Left ventricle myocardium inferior (tissue), 1 donor: ENCODE results near the gene POFUT2. TPM values are rescaled to one million over a fixed set of nuclear protein-coding genes. Genes with fewer than 3 reads are reported as not detected.
A peak's percentile ranks its signal among the peaks of the same experiment; 100 is the strongest.

ENCODE experiments used
- DNase-seq: peaks from one replicate; pipeline ENCODE4 v3.0.0-alpha.2; 2020
- H3K27ac ChIP-seq: fragments of 200-600 bp; replicated peaks from 2 replicates; pipeline ENCODE4 v1.8.0; 2021
- H3K27me3 ChIP-seq: fragments of 200-600 bp; 2 replicates; pipeline ENCODE4 v1.8.0; 2021; ENCODE audit warnings: low read depth
- H3K36me3 ChIP-seq: fragments of 200-600 bp; 2 replicates; pipeline ENCODE4 v1.8.0; 2021
- H3K4me1 ChIP-seq: fragments of 200-600 bp; 2 replicates; pipeline ENCODE4 v1.8.0; 2021
- H3K4me3 ChIP-seq: fragments of 200-600 bp; 2 replicates; pipeline ENCODE4 v1.8.0; 2021; ENCODE audit warnings: mild to moderate bottlenecking, moderate library complexity
- H3K9me3 ChIP-seq: fragments of 200-600 bp; replicated peaks from 2 replicates; pipeline ENCODE4 v1.8.0; 2021
- intact Hi-C: fragments of 100-400 bp; cut with micrococcal nuclease; formaldehyde crosslinking; loops from one replicate; pipeline ENCODE4 v1.11.0; 2022
- total RNA-seq: library from RNA; stranded (reverse); fragmentation: NEBNext Ultra II Directional; extraction: Animal tissue kit (Norgen Biotek cat#: 25700); gene quantifications from one replicate; pipeline ENCODE4 v1.2.1, GENCODE V29; 2021
- TF ChIP-seq, protein P1 (sequence below): fragments of 200-600 bp; IDR thresholded peaks from 2 replicates; pipeline ENCODE4 v1.8.0; 2021; ENCODE audit warnings: antibody characterized with exemption, mild to moderate bottlenecking, borderline replicate concordance
- donor health status: DM: no; HTN: yes; CAD: no; lungs with severe emphysema.

The POFUT2 gene
- total RNA-seq, 1 donor from 2014 or later: 20.9 TPM

DNA sequence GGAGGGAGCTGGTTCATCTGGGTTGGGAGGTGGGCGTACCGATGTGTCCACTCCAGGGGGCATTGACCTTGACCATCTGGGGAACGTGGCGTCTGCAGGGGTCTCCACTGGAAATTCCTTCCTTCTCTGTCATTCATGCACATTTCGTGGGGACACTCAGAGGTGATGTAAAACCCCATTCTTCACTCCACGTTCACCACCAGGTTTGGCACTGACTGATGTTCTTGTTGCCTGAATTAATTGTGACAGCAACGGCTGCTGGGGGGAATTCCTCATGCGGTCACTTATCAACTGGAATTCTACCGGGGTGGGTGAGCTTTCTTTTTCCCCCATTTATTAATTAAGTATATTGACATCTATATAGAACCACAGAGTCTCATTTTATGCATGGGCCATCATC is 18.1 kb upstream of the POFUT2 start:
- no peaks in the 10 kb centered on the region for H3K36me3 ChIP-seq
- no peak overlapping the region for H3K4me3 ChIP-seq
- intact Hi-C loops: no loop called here
- no peaks in the 10 kb centered on the region for H3K9me3 ChIP-seq
- TF ChIP-seq, protein P1, sequence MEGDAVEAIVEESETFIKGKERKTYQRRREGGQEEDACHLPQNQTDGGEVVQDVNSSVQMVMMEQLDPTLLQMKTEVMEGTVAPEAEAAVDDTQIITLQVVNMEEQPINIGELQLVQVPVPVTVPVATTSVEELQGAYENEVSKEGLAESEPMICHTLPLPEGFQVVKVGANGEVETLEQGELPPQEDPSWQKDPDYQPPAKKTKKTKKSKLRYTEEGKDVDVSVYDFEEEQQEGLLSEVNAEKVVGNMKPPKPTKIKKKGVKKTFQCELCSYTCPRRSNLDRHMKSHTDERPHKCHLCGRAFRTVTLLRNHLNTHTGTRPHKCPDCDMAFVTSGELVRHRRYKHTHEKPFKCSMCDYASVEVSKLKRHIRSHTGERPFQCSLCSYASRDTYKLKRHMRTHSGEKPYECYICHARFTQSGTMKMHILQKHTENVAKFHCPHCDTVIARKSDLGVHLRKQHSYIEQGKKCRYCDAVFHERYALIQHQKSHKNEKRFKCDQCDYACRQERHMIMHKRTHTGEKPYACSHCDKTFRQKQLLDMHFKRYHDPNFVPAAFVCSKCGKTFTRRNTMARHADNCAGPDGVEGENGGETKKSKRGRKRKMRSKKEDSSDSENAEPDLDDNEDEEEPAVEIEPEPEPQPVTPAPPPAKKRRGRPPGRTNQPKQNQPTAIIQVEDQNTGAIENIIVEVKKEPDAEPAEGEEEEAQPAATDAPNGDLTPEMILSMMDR: no peak
- peak; percentile 7 for DNase-seq
- peaks cover 71% of the 10 kb centered on the region for H3K4me1 ChIP-seq
- H3K27me3 ChIP-seq: no peaks in the 10 kb centered on the region
- H3K27ac ChIP-seq: peak overlapping the region; percentile 84

DNA sequence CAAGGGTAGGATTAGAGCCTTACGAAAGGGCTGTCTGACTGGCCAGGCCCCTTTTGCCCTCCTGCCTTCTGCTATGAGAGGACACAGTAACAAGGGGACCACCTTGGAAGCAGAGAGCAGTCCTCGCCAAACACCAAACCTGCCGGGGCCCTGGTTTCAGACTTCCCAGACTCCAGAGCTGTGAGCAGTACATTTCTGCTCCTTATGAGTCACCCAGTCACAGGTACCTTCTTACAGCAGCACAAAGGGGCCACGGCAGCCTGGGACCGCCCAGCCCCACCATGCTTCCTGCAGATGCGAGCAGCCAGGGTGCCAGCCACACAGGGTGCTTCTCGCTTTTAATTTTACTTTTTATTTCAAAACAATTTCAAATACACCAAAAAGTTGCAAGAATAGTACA is 17.2 kb upstream of the POFUT2 start:
- peak; percentile 16 for DNase-seq
- H3K27me3 ChIP-seq: no peaks in the 10 kb centered on the region
- H3K4me3 ChIP-seq: no peak overlapping the region
- intact Hi-C loops: no loop called here
- H3K27ac ChIP-seq: no peak overlapping the region
- H3K4me1 ChIP-seq: peaks cover 76% of the 10 kb centered on the region
- no peaks in the 10 kb centered on the region for H3K9me3 ChIP-seq
- TF ChIP-seq, protein P1: no peak
- H3K36me3 ChIP-seq: no peaks in the 10 kb centered on the region

DNA sequence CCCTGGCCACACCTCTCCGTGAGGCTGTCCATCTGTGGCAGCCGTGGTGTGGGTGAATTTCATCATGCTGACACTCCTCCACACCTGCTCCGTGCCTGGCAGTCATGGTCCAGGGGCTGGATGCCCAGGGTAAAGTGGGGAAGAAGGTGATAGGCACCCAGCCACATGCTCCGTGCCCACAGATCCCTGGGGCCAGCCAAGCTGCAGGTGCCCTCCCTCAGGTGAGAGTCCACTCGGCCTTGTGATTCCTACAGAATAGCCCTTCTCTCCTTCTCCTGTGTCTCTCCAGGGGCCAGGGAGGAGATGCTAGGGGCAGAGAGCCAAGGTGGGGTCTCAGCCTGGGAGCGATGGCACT is 16.8 kb upstream of the POFUT2 start:
- peak; percentile 16 for DNase-seq
- H3K4me1 ChIP-seq: peaks cover 76% of the 10 kb centered on the region
- intact Hi-C loops: no loop called here
- no peaks in the 10 kb centered on the region for H3K36me3 ChIP-seq
- H3K27ac ChIP-seq: no peak overlapping the region
- no peaks in the 10 kb centered on the region for H3K27me3 ChIP-seq
- no peaks in the 10 kb centered on the region for H3K9me3 ChIP-seq
- no peak overlapping the region for H3K4me3 ChIP-seq
- TF ChIP-seq, protein P1: no peak

GRCh38 chr21:45303751-45304475 is 16.2 kb upstream of the POFUT2 start:
- DNase-seq: peak; percentile 15
- H3K27me3 ChIP-seq: no peaks in the 10 kb centered on the region
- peaks cover 76% of the 10 kb centered on the region for H3K4me1 ChIP-seq
- no peak overlapping the region for H3K4me3 ChIP-seq
- TF ChIP-seq, protein P1: no peak
- no peaks in the 10 kb centered on the region for H3K36me3 ChIP-seq
- H3K9me3 ChIP-seq: no peaks in the 10 kb centered on the region
- intact Hi-C loops: no loop called here
- H3K27ac ChIP-seq: peak overlapping the region; percentile 18

- H3K27me3 ChIP-seq: no peaks in the 10 kb centered on the region
- no peak overlapping the region for H3K4me3 ChIP-seq
- H3K36me3 ChIP-seq: no peaks in the 10 kb centered on the region
- H3K9me3 ChIP-seq: no peaks in the 10 kb centered on the region
- H3K27ac ChIP-seq: peak overlapping the region; percentile 94
- TF ChIP-seq, protein P1: no peak
- peaks cover 76% of the 10 kb centered on the region for H3K4me1 ChIP-seq
- intact Hi-C loops: no loop called here
- DNase-seq: peak; percentile 19
Measured at GRCh38 chr21:45303091-45303615, 15.5 kb upstream of the POFUT2 start.
